Sigmoid colon (tissue), 7 donors: Measurements from ENCODE around the gene RNF135. TPM values are rescaled to one million over a fixed set of nuclear protein-coding genes. Genes with fewer than 3 reads are reported as not detected.
"Not testable (repeated sequence)": the region's sequence is repeated elsewhere in the genome, so short reads cannot be mapped to it uniquely, and the experiment has no call there.

Experiments
- DNase-seq: peaks from one replicate; pipeline ENCODE4 v3.0.0-alpha.2; 2019
- H3K27ac ChIP-seq, 4 donors: fragments of 200-600 bp; sonication (generic); one replicate each; pipeline ENCODE4 v1.5.1; 2016 to 2019; ENCODE audit warnings: mild to moderate bottlenecking in 1 of 4
- H3K27me3 ChIP-seq, 3 donors: fragments of 200-600 bp; sonication (generic); one replicate each; pipeline ENCODE4 v1.5.1; 2019; ENCODE audit warnings: mild to moderate bottlenecking in 1 of 3
- H3K36me3 ChIP-seq, 4 donors: fragments of 200-600 bp; sonication (generic); one replicate each; pipeline ENCODE4 v1.5.1; 2016 to 2019
- H3K4me1 ChIP-seq, 4 donors: fragments of 200-600 bp; sonication (generic); one replicate each; pipeline ENCODE4 v1.5.1; 2017 to 2019
- H3K4me3 ChIP-seq, 4 donors: fragments of 200-600 bp; sonication (generic); one replicate each; pipeline ENCODE4 v1.5.1; 2017 to 2019; ENCODE audit warnings: mild to moderate bottlenecking in 2 of 4, moderate library complexity in 1 of 4
- H3K9me3 ChIP-seq, 4 donors: fragments of 200-600 bp in 3 of 4; sonication (generic) in 3 of 4; one replicate each; pipeline versions ENCODE4 v1.5.1 to v1.6.1; 2013 to 2019
- CTCF ChIP-seq, 4 experiments: fragments of 450-650 bp in 3 of 4; fragments of 200-600 bp in 1 of 4; IDR thresholded peaks; one replicate each; pipeline ENCODE4 v1.5.1; 2016 to 2019; ENCODE audit warnings: antibody characterized with exemption in 4 of 4, mild to moderate bottlenecking in 3 of 4, moderate library complexity in 2 of 4
- EP300 ChIP-seq, 4 donors: sonication (generic); formaldehyde crosslinking; IDR thresholded peaks; one replicate each; pipeline ENCODE4 v1.6.1; 2017; ENCODE audit warnings: antibody characterized with exemption in 4 of 4
- POLR2A ChIP-seq, 2 donors: fragments of 450-650 bp; IDR thresholded peaks; one replicate each; pipeline ENCODE4 v1.6.1; 2016; ENCODE audit warnings: antibody characterized with exemption in 2 of 2, mild to moderate bottlenecking in 2 of 2, moderate library complexity in 2 of 2
- POLR2AphosphoS5 ChIP-seq, 4 donors: sonication (generic); formaldehyde crosslinking; IDR thresholded peaks; one replicate each; pipeline ENCODE4 v1.6.1; 2017; ENCODE audit warnings: antibody characterized with exemption in 4 of 4
- WGBS, 2 donors: extraction: QIAGEN DNeasy Blood & Tissue Kit; methylation state at CpG; one replicate each; pipeline ENCODE4 v1.1.7; 2013; 5-methylcytosine and 5-hydroxymethylcytosine counted together
- intact Hi-C: fragments of 100-400 bp; cut with DNase I; formaldehyde crosslinking; loops from one replicate; pipeline ENCODE4 v1.15.1; 2023
- polyA plus RNA-seq, 3 donors: library from polyadenylated mRNA; stranded (reverse); fragments of 200-250 nt; gene quantifications; one replicate each; pipeline ENCODE4 v1.2.3, GENCODE V29; 2013
- total RNA-seq, 4 donors: library from RNA; depleted of rRNA; stranded (reverse); fragments of >200 nt; gene quantifications; one replicate each; pipeline ENCODE4 v1.1.0, GENCODE V29; 2016
- donor health status: healthy with polysubstance abuse.
- donor health status: Bipolar disorder and iron deficiency.
- donor health status: healthy.

The RNF135 gene
- total and polyA plus RNA-seq, 7 donors: 13.0 to 28.2 (median 19.0) TPM

GRCh38 chr17:31008374-31009041 lies 37.7 kb downstream of the RNF135 start:
- WGBS, 2 donors: 0 to 1% methylated on average over 65 of the region's 65 CpGs
- intact Hi-C loops: loop anchor here (1.0 to 5.0 kb wide), 3 partner anchors 36 to 206 kb away; partner anchors contain the start of gene RNF135
- peak; percentile 73 for DNase-seq

GRCh38 chr17:31009042-31009702 lies 38.3 kb downstream of the RNF135 start:
- intact Hi-C loops: loop anchor here (2.0 to 5.0 kb wide), 2 partner anchors 37 to 206 kb away; partner anchors contain the start of gene RNF135
- not testable (repeated sequence) for H3K27me3 ChIP-seq, H3K4me1 ChIP-seq, H3K36me3 ChIP-seq, H3K9me3 ChIP-seq, DNase-seq
- H3K27ac ChIP-seq: peak overlapping the region; percentile 72 to 92 (median 83)
- WGBS, 2 donors: 10 to 13% methylated on average over 33 of the region's 34 CpGs
- H3K4me3 ChIP-seq: peak overlapping the region; percentile 49 to 66 (median 63)

More at GRCh38 chr17:31008374-31009041, 37.7 kb downstream of the RNF135 start:
- TF ChIP-seq EP300 (IDR thresholded peaks at IDR 0.05): no peak
- TF ChIP-seq POLR2A (IDR thresholded peaks at IDR 0.05): no peak
- TF ChIP-seq CTCF (IDR thresholded peaks at IDR 0.05): no peak
- peak in 2 of 4 donors; percentile 36 to 46 for TF ChIP-seq POLR2AphosphoS5 (IDR thresholded peaks at IDR 0.05)
- H3K36me3 ChIP-seq: peaks cover 0 to 1% (median 0%) of the 10 kb centered on the region in 4 donors
- H3K9me3 ChIP-seq: no peaks in the 10 kb centered on the region
- no peaks in the 10 kb centered on the region for H3K27me3 ChIP-seq
- peak overlapping the region; percentile 72 to 92 (median 83) for H3K27ac ChIP-seq
- H3K4me1 ChIP-seq: peaks cover 0 to 7% (median 0%) of the 10 kb centered on the region in 4 donors
- peak overlapping the region; percentile 49 to 66 (median 63) for H3K4me3 ChIP-seq

DNA sequence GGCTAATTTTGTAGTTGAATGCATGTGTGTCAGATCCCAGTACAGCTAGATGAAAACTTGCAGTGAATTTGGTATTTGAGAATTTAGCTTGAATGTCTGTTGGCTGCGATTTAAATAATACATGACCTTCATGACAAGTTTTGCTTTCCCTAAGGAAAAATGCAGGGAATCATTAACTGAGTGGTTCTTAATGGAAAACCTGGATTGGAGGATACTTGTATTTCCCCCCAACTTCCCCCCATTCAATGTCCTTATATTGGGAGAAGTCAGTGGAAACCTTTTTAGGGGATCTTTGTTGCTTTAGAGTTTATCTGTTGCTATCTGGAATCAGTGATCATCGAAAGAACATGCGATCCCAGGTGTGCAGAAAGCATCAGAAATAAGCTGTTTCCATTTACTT lies 39.2 kb downstream of the RNF135 start:
- intact Hi-C loops, H3K36me3 ChIP-seq, H3K27me3 ChIP-seq, H3K4me1 ChIP-seq, H3K4me3 ChIP-seq, H3K9me3 ChIP-seq, DNase-seq: not testable (repeated sequence)
- WGBS, 2 donors: 88 to 94% methylated on average over 2 to 3 of the region's 3 CpGs
- peak overlapping the region; percentile 24 to 60 (median 54) for H3K27ac ChIP-seq

DNA sequence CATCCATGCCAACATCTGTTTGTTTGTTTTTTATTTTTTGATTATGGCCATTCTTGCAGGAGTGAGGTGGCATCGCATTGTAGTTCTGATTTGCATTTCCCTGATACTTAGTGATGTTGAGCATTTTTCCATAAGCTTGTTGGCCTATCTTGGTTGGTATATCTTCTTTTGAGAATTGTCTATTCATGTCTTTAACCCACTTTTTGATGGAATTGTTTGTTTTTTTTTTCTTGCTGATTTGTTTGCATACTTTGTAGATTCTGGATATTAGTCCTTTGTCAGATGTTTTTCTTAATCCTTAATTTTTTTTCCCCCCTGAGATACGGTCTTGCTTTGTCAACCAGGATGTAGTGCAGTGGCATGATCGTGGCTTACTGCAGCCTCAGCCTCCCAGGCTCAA lies 43.0 kb downstream of the RNF135 start:
- WGBS, 2 donors: 92 to 93% methylated on average over 3 of the region's 3 CpGs
- no peaks in the 10 kb centered on the region for H3K9me3 ChIP-seq
- no peak for DNase-seq
- H3K4me1 ChIP-seq: no peaks in the 10 kb centered on the region
- H3K4me3 ChIP-seq: no peak overlapping the region
- intact Hi-C loops: loop anchor here (2.0 kb wide), 1 partner anchor 203 kb away; no protein-coding TSS in a partner anchor
- no peak overlapping the region for H3K27ac ChIP-seq
- H3K36me3 ChIP-seq: no peaks in the 10 kb centered on the region
- H3K27me3 ChIP-seq: no peaks in the 10 kb centered on the region
- TF ChIP-seq EP300 (IDR thresholded peaks at IDR 0.05) (no peak), POLR2A (IDR thresholded peaks at IDR 0.05) (no peak), POLR2AphosphoS5 (IDR thresholded peaks at IDR 0.05) (no peak), CTCF (IDR thresholded peaks at IDR 0.05) (no peak)

DNA sequence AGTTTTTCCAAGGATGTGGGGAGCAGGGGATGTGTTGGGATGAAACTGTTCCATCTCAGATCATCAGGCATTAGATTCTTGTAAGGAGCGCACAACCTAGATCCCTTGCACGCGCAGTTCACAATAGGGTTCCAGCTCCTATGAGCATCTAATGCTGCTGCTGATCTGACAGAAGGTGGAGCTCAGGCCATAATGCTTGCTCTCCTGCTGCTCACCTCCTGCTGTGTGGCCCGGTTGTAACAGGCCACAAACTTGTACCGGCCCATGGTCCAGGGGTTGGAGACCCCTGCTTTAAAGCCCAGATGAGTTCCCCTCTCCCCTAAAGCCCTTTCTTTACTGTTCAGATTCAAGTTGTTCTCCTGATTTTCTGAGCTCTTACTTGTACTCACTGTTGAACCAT lies 44.8 kb downstream of the RNF135 start:
- Histone ChIP-seq H3K9me3 (no peaks in the 10 kb centered on the region), H3K27ac (no peak overlapping the region), H3K36me3 (no peaks in the 10 kb centered on the region), H3K27me3 (no peaks in the 10 kb centered on the region), H3K4me1 (no peaks in the 10 kb centered on the region), H3K4me3 (no peak overlapping the region)
- WGBS, 2 donors: 84 to 88% methylated on average over 5 of the region's 5 CpGs
- intact Hi-C loops: loop anchor here (2.0 kb wide), 1 partner anchor 201 kb away; no protein-coding TSS in a partner anchor
- DNase-seq: no peak
- TF ChIP-seq CTCF (IDR thresholded peaks at IDR 0.05): no peak
- TF ChIP-seq EP300 (IDR thresholded peaks at IDR 0.05): no peak
- no peak for TF ChIP-seq POLR2A (IDR thresholded peaks at IDR 0.05)
- TF ChIP-seq POLR2AphosphoS5 (IDR thresholded peaks at IDR 0.05): no peak
